ENCODE data around the gene GNG12.

DNA sequence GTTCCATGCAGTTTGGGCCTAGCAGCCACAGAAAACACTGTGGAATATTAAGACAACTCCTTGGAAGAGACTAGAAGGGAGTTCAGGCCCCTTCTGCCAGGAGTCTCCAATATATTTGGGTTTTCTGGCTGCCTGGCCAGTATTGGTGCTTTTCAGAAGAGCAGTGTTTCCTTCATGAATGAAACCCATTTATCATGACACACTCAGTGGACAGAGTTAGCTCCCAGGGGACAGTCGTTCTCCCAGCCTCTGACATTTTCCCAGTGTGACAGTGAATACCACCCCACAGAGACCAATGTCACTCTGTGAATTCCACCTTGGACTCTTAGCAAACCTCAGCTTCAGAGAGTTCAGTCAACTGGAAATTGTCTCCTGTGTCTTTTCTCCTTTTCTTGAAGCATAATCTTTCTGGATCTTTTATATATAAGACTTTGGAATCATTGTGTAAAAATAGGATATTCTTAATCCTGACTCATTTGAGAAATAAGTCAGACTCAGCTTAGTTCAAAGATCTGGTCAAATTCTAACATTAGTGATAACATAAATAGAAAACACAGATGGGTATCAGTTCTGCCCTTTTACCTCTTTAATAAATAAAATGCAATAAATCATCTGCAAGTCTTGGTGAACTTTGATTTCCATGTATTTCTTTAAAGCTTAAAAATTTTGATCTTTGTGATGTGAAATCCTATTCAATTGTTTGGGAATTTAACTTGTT, 40.4 kb downstream of the GNG12 start:
- no peak for TF ChIP-seq POLR2A (IDR thresholded peaks at IDR 0.05)
- TF ChIP-seq, protein P1, sequence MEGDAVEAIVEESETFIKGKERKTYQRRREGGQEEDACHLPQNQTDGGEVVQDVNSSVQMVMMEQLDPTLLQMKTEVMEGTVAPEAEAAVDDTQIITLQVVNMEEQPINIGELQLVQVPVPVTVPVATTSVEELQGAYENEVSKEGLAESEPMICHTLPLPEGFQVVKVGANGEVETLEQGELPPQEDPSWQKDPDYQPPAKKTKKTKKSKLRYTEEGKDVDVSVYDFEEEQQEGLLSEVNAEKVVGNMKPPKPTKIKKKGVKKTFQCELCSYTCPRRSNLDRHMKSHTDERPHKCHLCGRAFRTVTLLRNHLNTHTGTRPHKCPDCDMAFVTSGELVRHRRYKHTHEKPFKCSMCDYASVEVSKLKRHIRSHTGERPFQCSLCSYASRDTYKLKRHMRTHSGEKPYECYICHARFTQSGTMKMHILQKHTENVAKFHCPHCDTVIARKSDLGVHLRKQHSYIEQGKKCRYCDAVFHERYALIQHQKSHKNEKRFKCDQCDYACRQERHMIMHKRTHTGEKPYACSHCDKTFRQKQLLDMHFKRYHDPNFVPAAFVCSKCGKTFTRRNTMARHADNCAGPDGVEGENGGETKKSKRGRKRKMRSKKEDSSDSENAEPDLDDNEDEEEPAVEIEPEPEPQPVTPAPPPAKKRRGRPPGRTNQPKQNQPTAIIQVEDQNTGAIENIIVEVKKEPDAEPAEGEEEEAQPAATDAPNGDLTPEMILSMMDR (IDR thresholded peaks at IDR 0.05): no peak

All from adrenal gland (tissue), 5 donors.